Muscle of back (tissue), 11 donors: ENCODE results near the gene ZNF385B. TPM values are rescaled to one million over a fixed set of nuclear protein-coding genes. Genes with fewer than 3 reads are reported as not detected.
A peak's percentile ranks its signal among the peaks of the same experiment; 100 is the strongest.
"Not testable (repeated sequence)": the region's sequence is repeated elsewhere in the genome, so short reads cannot be mapped to it uniquely, and the experiment has no call there.

Source experiments
- DNase-seq, 3 donors: peaks; one replicate each; pipeline versions ENCODE4 v3.0.0 to v3.0.0-alpha.2; 2013
- polyA plus RNA-seq, 10 donors: library from polyadenylated mRNA; unstranded; fragments of 120-200 nt; gene quantifications; one replicate each; pipeline ENCODE4 v1.2.1, GENCODE V29; 2013; ENCODE audit not compliant: insufficient read length in 10 of 10

The ZNF385B gene
- polyA plus RNA-seq, 10 donors: 6.6 to 28.8 (median 12.3) TPM

- DNase-seq: no peak
These were observed 350.2 kb downstream of the ZNF385B start for GRCh38 chr2:179511105-179511789.

- DNase-seq: no peak
These were observed 366.1 kb downstream of the ZNF385B start for GRCh38 chr2:179495315-179495714.

GRCh38 chr2:179488563-179488962 is 372.8 kb downstream of the ZNF385B start:
- DNase-seq: no peak

GRCh38 chr2:179487010-179487731 is 374.2 kb downstream of the ZNF385B start:
- no peak for DNase-seq

GRCh38 chr2:179483131-179483530 is 378.3 kb downstream of the ZNF385B start:
- no peak for DNase-seq

GRCh38 chr2:179479947-179480346 is 381.5 kb downstream of the ZNF385B start:
- peak in 1 of 3 donors; percentile 5 for DNase-seq

- no peak for DNase-seq
These were observed 382.6 kb downstream of the ZNF385B start for GRCh38 chr2:179478771-179479170.

- no peak for DNase-seq
These were observed 390.4 kb downstream of the ZNF385B start for GRCh38 chr2:179470992-179471391.

GRCh38 chr2:179470089-179470488 is 391.3 kb downstream of the ZNF385B start:
- no peak for DNase-seq

- DNase-seq: no peak
These were observed 393.5 kb downstream of the ZNF385B start for GRCh38 chr2:179467960-179468359.

GRCh38 chr2:179467111-179467510 is 394.3 kb downstream of the ZNF385B start:
- peak in 1 of 3 donors; percentile 13 for DNase-seq

GRCh38 chr2:179461420-179461819 is 400.0 kb downstream of the ZNF385B start:
- no peak for DNase-seq

GRCh38 chr2:179460181-179460929 is 401.1 kb downstream of the ZNF385B start:
- peak in 1 of 3 donors; percentile 87 for DNase-seq

GRCh38 chr2:179458113-179458512 is 403.3 kb downstream of the ZNF385B start:
- not testable (repeated sequence) for DNase-seq

GRCh38 chr2:179455824-179456223 is 405.6 kb downstream of the ZNF385B start:
- DNase-seq: peak in 1 of 3 donors; percentile 22

- no peak for DNase-seq
These were observed 406.3 kb downstream of the ZNF385B start for GRCh38 chr2:179455172-179455524.

GRCh38 chr2:179454443-179455171 is 406.8 kb downstream of the ZNF385B start:
- peak in 1 of 3 donors; percentile 84 for DNase-seq

- no peak for DNase-seq
These were observed 412.4 kb downstream of the ZNF385B start for GRCh38 chr2:179449010-179449409.

- DNase-seq: no peak
These were observed 413.5 kb downstream of the ZNF385B start for GRCh38 chr2:179447839-179448447.

- no peak for DNase-seq
These were observed 414.0 kb downstream of the ZNF385B start for GRCh38 chr2:179447421-179447820.

GRCh38 chr2:179446476-179447141 is 414.8 kb downstream of the ZNF385B start:
- DNase-seq: no peak
